GM12878 (cell line): ENCODE measurements around the gene HSBP1L1. TPM values are rescaled to one million over a fixed set of nuclear protein-coding genes. Genes with fewer than 3 reads are reported as not detected.

ENCODE experiments used
- ATAC-seq: fragments of 200-7000 bp; cut with Tn5 transposase; 3 replicates; pipeline ENCODE4 v1.9.1; 2020; ENCODE audit warnings: mild to moderate bottlenecking, moderate library complexity
- BruUV-seq: library from RNA; stranded (reverse); fragments of 400-500 nt; replicated peaks from 2 replicates; lab custom pipeline; 2021; lab: Mats Ljungman, UMichigan
- CTCF ChIA-PET: fragments of 300-600 bp; sonication (Branson Sonifier 250); formaldehyde crosslinking; extraction: SDS; loops from one replicate; lab custom pipeline; 2021; ENCODE audit warnings: inconsistent platforms; lab: Yijun Ruan, JAX
- POLR2A ChIA-PET: fragments of 350-600 bp; formaldehyde crosslinking; extraction: SDS; loops from one replicate; lab custom pipeline; 2021; ENCODE audit warnings: inconsistent platforms; lab: Charles Lee
- RAD21 ChIA-PET: fragments of 300-600 bp; sonication (Branson Sonifier 250); formaldehyde crosslinking; loops from one replicate; lab custom pipeline; 2023; ENCODE audit warnings: antibody characterized with exemption; ENCODE audit not compliant: unreplicated experiment; lab: Charles Lee
- SMC1A ChIA-PET: fragments of 300-600 bp; sonication (Branson Sonifier 250); formaldehyde crosslinking; loops from one replicate; lab custom pipeline; 2023; ENCODE audit not compliant: unreplicated experiment, uncharacterized antibody; lab: Charles Lee
- DNase-seq: peaks from one replicate; pipeline ENCODE4 v3.0.0-alpha.2; 2011; ENCODE audit warnings: low read depth, low spot score
- FAIRE-seq: peaks from 3 replicates; lab custom pipeline; 2011; peaks lifted over from hg19 to GRCh38; lab: Jason Lieb, UNC
- H2AFZ ChIP-seq: 2 replicates; pipeline ENCODE4 v1.6.0; 2011; ENCODE audit warnings: low read depth, low read length, control low read depth; ENCODE audit not compliant: control insufficient read depth
- H3K27ac ChIP-seq: 2 replicates; pipeline ENCODE4 v1.5.1; 2011; ENCODE audit warnings: control low read depth; ENCODE audit not compliant: control insufficient read depth, insufficient read depth
- H3K27me3 ChIP-seq, 2 experiments: replicated peaks in 1 of 2; 2 replicates each; pipeline versions ENCODE4 v1.6.0 to v1.6.1; 2011; ENCODE audit warnings: low read length in 1 of 2; ENCODE audit not compliant: control insufficient read depth in 2 of 2, insufficient read depth in 2 of 2
- H3K36me3 ChIP-seq, 2 experiments: 2 replicates each; pipeline ENCODE4 v1.5.1; 2011; ENCODE audit warnings: low read length in 1 of 2; ENCODE audit not compliant: control insufficient read depth in 2 of 2, insufficient read depth in 2 of 2
- H3K4me1 ChIP-seq: 2 replicates; pipeline ENCODE4 v1.6.1; 2011; ENCODE audit warnings: mild to moderate bottlenecking, low read length, moderate library complexity, mixed read lengths; ENCODE audit not compliant: control insufficient read depth, insufficient read depth
- H3K4me2 ChIP-seq: 2 replicates; pipeline ENCODE4 v1.6.0; 2011; ENCODE audit warnings: control low read depth; ENCODE audit not compliant: control insufficient read depth, insufficient read depth
- H3K4me3 ChIP-seq: fragments of 200-600 bp; sonication (generic); 2 replicates; pipeline ENCODE4 v1.5.1; 2016
- H3K79me2 ChIP-seq: 2 replicates; pipeline ENCODE4 v1.6.0; 2011; ENCODE audit warnings: low read length; ENCODE audit not compliant: control insufficient read depth, insufficient read depth
- H3K9ac ChIP-seq: 2 replicates; pipeline ENCODE4 v1.8.0; 2011; ENCODE audit warnings: low read length, control low read depth, mixed read lengths; ENCODE audit not compliant: control insufficient read depth, insufficient read depth
- H3K9me3 ChIP-seq: replicated peaks from 3 replicates; pipeline ENCODE4 v1.5.1; 2011; ENCODE audit warnings: mild to moderate bottlenecking, low read length; ENCODE audit not compliant: control insufficient read depth, insufficient read depth
- H4K20me1 ChIP-seq: 2 replicates; pipeline ENCODE4 v1.6.0; 2011; ENCODE audit not compliant: control insufficient read depth, insufficient read depth
- BRCA1 ChIP-seq: IDR thresholded peaks from 2 replicates; pipeline ENCODE4 v1.6.1; 2011; ENCODE audit warnings: low read depth, low read length, improper control_type of control experiment
- CBX3 ChIP-seq: fragments of 200-600 bp; sonication (generic); IDR thresholded peaks from 2 replicates; pipeline ENCODE4 v1.6.1; 2016; ENCODE audit warnings: low read depth, borderline replicate concordance
- GATAD2B ChIP-seq: fragments of 450-650 bp; conservative IDR thresholded peaks from 2 replicates; pipeline ENCODE4 v1.6.1; 2017; ENCODE audit warnings: low read depth, mild to moderate bottlenecking, moderate library complexity
- HDAC2 ChIP-seq: fragments of 200-600 bp; sonication (generic); IDR thresholded peaks from 2 replicates; pipeline ENCODE4 v1.6.1; 2017
- HDAC6 ChIP-seq: fragments of 200-600 bp; sonication (generic); IDR thresholded peaks from one replicate; pipeline ENCODE4 v1.8.0; 2017; ENCODE audit warnings: antibody characterized with exemption; ENCODE audit not compliant: unreplicated experiment
- MAX ChIP-seq: IDR thresholded peaks from 2 replicates; pipeline ENCODE4 v1.6.1; 2012; ENCODE audit warnings: low read depth, low read length, improper control_type of control experiment
- NFYA ChIP-seq: IDR thresholded peaks from 2 replicates; pipeline ENCODE4 v1.6.1; 2011; ENCODE audit warnings: low read depth, mild to moderate bottlenecking, low read length, improper control_type of control experiment, borderline replicate concordance
- POLR2A ChIP-seq: IDR thresholded peaks from 2 replicates; pipeline ENCODE4 v1.6.1; 2011; ENCODE audit warnings: low read depth, mild to moderate bottlenecking, low read length
- SIN3A ChIP-seq: IDR thresholded peaks from 2 replicates; pipeline ENCODE4 v1.6.1; 2012; ENCODE audit warnings: low read depth, low read length, improper control_type of control experiment
- SREBF2 ChIP-seq: IDR thresholded peaks from 2 replicates; pipeline ENCODE4 v1.6.1; 2012; ENCODE audit warnings: mild to moderate bottlenecking, low read length
- YBX1 ChIP-seq: fragments of 450-650 bp; IDR thresholded peaks from 2 replicates; pipeline ENCODE4 v1.6.1; 2016; ENCODE audit warnings: antibody characterized with exemption
- YY1 ChIP-seq: IDR thresholded peaks from 2 replicates; pipeline ENCODE4 v1.6.1; 2011; ENCODE audit warnings: low read depth, mild to moderate bottlenecking, low read length
- ZNF274 ChIP-seq: IDR thresholded peaks from one replicate; pipeline ENCODE4 v1.8.0; 2011; ENCODE audit not compliant: insufficient read length, insufficient read depth
- ZNF384 ChIP-seq: IDR thresholded peaks from 2 replicates; pipeline ENCODE4 v1.6.1; 2012; ENCODE audit warnings: low read depth, mild to moderate bottlenecking, low read length, improper control_type of control experiment, borderline replicate concordance
- WGBS: methylation state at CpG from one replicate; pipeline ENCODE4 v1.1.6; 2016; ENCODE audit warnings: low lambda C conversion rate; ENCODE audit not compliant: insufficient replicate concordance, insufficient coverage; ENCODE audit errors: missing lambda C conversion rate; 5-methylcytosine and 5-hydroxymethylcytosine counted together
- in situ Hi-C: fragments of 300-500 bp; cut with MboI; formaldehyde crosslinking; loops from 9 replicates; pipeline ENCODE4 v1.14.3; 2018; ENCODE audit warnings: mixed read lengths
- intact Hi-C: fragments of 100-400 bp; cut with micrococcal nuclease; formaldehyde crosslinking; loops from one replicate; pipeline ENCODE4 v1.14.2; 2022; ENCODE audit not compliant: unreplicated experiment
- polyA plus RNA-seq, 11 experiments: library from polyadenylated mRNA; depleted of rRNA in 4 of 11; unstranded in 6 of 11; stranded (reverse) in 5 of 11; fragments of >200 nt; fragmentation: Nextera tagmentation in 4 of 11; fragmentation: Illumina TruSeq in 1 of 11; extraction: Ambion mirVana in 4 of 11; extraction: Trizol in 1 of 11; gene quantifications; 1 replicate in 1 of 11; 2 replicates in 10 of 11; pipeline versions ENCODE4 v1.2.1 to v1.2.3, GENCODE V29; 2011 to 2016; ENCODE audit warnings: inconsistent platforms in 2 of 11, missing spikeins in 2 of 11, low read depth in 1 of 11
- total RNA-seq, 4 experiments: library from RNA; depleted of rRNA in 3 of 4; stranded (reverse); fragments of >200 nt in 3 of 4; fragmentation: Illumina TruSeq in 1 of 4; extraction: Trizol in 1 of 4; gene quantifications; 2 replicates each; pipeline versions ENCODE4 v1.2.1 to v1.2.3, GENCODE V29; 2013 to 2021

HSBP1L1 gene
- total and polyA plus RNA-seq, 10 of the 15 experiments (the other 5 are each of a cell fraction or from before 2014, with no cell fraction given): 0.97 to 14.0 (median 6.9) TPM; not detected in 1

- Histone ChIP-seq H4K20me1 (no peaks in the 10 kb centered on the region), H2AFZ (no peak overlapping the region), H3K27ac (no peak overlapping the region), H3K79me2 (no peaks in the 10 kb centered on the region; the same call in 1 of the 2 replicates), H3K4me3 (no peak overlapping the region), H3K4me2 (no peak overlapping the region), H3K9me3 (no peaks in the 10 kb centered on the region), H3K4me1 (no peaks in the 10 kb centered on the region), H3K36me3 (peaks cover 16 to 19% of the 10 kb centered on the region in 2 experiments; a peak in 3 of 4 replicates), H3K27me3 (no peaks in the 10 kb centered on the region), H3K9ac (no peak overlapping the region)
- TF ChIP-seq NFYA: no peak
- no peak for TF ChIP-seq ZNF274
- no peak for TF ChIP-seq YBX1
- TF ChIP-seq GATAD2B: no peak
- TF ChIP-seq CBX3: no peak
- FAIRE-seq (no peak), ATAC-seq (no peak), DNase-seq (no peak)
- in situ Hi-C loops (no loop called here), intact Hi-C loops (no loop called here)
- ChIA-PET CTCF (no interaction called here), RAD21 (no interaction called here), POLR2A (no interaction called here), SMC1A (no interaction called here)
- WGBS: 93% methylated on average over 12 of the region's 12 CpGs
- no TSS peak for BruUV-seq
These were observed 6.1 kb downstream of the HSBP1L1 start for GRCh38 chr18:79970419-79971133.

DNA sequence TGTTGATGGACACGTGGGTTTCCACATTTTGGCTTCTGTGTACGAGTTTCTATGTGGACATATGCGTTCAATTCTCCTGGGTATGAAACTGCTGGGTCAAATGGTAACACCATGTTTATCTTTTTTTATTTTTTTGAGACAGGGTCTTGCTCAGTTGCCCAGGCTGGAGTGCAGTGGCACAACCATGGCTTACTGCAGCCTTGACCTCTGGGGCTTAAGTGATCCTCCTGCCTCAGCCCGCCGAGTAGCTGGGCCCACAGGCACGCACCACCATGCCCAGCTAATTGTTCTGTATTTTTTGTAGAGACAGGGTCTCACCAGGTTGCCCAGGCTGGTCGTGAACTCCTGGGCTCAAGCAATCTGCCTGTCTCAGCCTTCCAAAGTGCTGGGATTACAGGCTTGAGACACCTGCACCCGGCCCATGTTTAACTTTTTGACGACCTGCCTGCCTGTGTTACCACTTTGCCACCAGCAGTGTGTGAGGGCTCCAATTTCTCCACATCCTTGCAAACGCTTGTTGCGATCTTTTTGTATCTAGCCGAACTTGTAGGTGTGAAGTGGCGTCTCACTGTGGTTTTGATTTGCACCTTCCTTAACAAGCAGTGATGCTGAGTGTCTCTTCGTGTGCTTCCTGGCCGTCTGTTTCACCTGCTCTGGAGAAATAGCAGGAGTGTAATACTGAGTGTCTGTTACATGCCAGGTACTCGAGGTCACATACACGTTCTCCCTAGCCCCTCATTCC, 6.9 kb downstream of the HSBP1L1 start:
- SMC1A ChIA-PET: no interaction called here
- no TSS peak for BruUV-seq
- in situ Hi-C loops: no loop called here
- TF ChIP-seq MAX (no peak), SREBF2 (no peak), SIN3A (no peak), ZNF384 (no peak), BRCA1 (no peak), POLR2A (no peak), HDAC6 (no peak), YY1 (no peak), HDAC2 (no peak)

More for the DNA sequence above, 6.9 kb downstream of the HSBP1L1 start:
- ChIA-PET RAD21 (no interaction called here), POLR2A (no interaction called here), CTCF (no interaction called here)
- peaks cover 16 to 19% of the 10 kb centered on the region in 2 experiments; a peak in 3 of 4 replicates for H3K36me3 ChIP-seq
- H3K4me1 ChIP-seq: no peaks in the 10 kb centered on the region
- H3K27me3 ChIP-seq: no peaks in the 10 kb centered on the region
- H3K9ac ChIP-seq: no peak overlapping the region
- no peak overlapping the region for H3K27ac ChIP-seq
- H3K79me2 ChIP-seq: no peaks in the 10 kb centered on the region; the same call in none of the 2 replicates
- no peaks in the 10 kb centered on the region for H4K20me1 ChIP-seq
- intact Hi-C loops: no loop called here
- H3K9me3 ChIP-seq: no peaks in the 10 kb centered on the region
- ATAC-seq: no peak
- DNase-seq: no peak
- no peak for FAIRE-seq
- no peak overlapping the region for H2AFZ ChIP-seq
- no peak overlapping the region for H3K4me3 ChIP-seq
- 98% methylated on average over 17 of the region's 17 CpGs for WGBS
- no peak overlapping the region for H3K4me2 ChIP-seq
